ENCODE results near the gene PLPP4. TPM values are rescaled to one million over a fixed set of nuclear protein-coding genes. Genes with fewer than 3 reads are reported as not detected.

The PLPP4 gene
- polyA plus RNA-seq, 3 donors = 2.4 to 6.3 (median 5.4) TPM

GRCh38 chr10:120507651-120508050 is 50.6 kb downstream of the PLPP4 start:
- DNase-seq (ENCODE audit: extremely low read depth in 1 of 11, low read depth in 9 of 11, low spot score in 4 of 11) = no peak

DNA sequence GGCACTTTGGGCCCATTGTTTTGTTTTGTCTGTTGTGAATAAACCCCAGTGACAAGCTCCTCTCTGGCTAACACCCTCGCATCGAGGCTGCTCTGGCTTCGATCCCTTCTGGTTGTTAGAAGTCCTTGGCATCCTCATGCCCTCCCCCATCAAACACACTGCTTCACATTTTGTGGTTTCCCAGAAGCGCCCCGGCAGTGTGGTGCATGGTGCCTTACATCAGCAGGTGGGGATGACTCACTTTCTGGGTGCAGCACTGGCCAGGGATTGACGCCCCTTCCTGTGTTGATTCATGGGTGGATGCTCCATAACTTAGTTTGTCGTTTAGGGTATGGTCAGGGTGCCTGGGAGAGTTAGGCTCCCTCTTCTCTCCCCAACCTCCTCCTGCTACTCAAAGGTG is 51.4 kb downstream of the PLPP4 start:
- DNase-seq (ENCODE audit: extremely low read depth in 1 of 11, low read depth in 9 of 11, low spot score in 4 of 11) = no peak

- no peak for DNase-seq (ENCODE audit: extremely low read depth in 1 of 11, low read depth in 9 of 11, low spot score in 4 of 11)
These were observed 51.9 kb downstream of the PLPP4 start for GRCh38 chr10:120508966-120509365.

DNA sequence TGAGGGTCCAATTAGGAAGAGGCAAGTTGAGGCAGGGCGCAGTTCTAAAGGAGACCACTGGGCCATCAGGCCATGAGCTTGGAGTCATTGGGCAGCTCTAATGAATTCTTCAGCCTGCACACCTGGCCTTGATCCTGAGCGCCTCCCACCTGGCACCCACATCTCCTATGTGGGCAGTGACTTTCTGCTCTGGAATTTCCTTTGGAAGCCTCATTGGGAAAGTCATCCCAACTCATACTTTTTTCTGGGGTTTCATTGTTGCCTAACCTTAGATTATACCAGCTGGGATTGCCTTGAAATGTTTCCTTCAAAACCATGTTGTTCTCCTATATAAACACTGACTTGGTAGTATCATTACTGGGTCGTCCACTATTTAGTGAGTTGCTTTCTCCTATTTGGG is 54.1 kb downstream of the PLPP4 start:
- no peak for DNase-seq (ENCODE audit: extremely low read depth in 1 of 11, low read depth in 9 of 11, low spot score in 4 of 11)

GRCh38 chr10:120513307-120513796 is 56.3 kb downstream of the PLPP4 start:
- no peak for DNase-seq (ENCODE audit: extremely low read depth in 1 of 11, low read depth in 9 of 11, low spot score in 4 of 11)

- peak; percentile 33 to 80 (median 63) for DNase-seq (ENCODE audit: extremely low read depth in 1 of 11, low read depth in 9 of 11, low spot score in 4 of 11)
These were observed 57.1 kb downstream of the PLPP4 start for GRCh38 chr10:120514035-120514620.

DNA sequence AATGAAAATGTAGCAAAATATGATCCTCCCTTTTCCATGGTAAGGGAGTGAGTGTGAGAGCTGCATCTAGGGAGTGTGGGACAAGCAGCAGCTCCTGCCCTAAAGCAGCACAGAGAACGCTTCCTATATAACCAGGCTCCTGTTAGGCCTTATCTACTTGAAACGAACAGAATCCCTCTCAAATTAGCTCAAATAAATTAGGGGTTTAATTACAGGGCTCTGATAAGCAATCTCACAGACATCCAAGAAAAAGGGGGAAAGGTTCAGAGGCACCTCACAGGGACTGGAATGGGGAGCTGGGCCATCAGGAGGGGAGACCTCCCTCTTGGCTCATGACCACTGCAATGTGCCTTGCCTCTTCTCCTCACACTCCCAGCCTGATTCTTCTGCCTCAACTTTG is 57.9 kb downstream of the PLPP4 start:
- DNase-seq (ENCODE audit: extremely low read depth in 1 of 11, low read depth in 9 of 11, low spot score in 4 of 11) = no peak

DNA sequence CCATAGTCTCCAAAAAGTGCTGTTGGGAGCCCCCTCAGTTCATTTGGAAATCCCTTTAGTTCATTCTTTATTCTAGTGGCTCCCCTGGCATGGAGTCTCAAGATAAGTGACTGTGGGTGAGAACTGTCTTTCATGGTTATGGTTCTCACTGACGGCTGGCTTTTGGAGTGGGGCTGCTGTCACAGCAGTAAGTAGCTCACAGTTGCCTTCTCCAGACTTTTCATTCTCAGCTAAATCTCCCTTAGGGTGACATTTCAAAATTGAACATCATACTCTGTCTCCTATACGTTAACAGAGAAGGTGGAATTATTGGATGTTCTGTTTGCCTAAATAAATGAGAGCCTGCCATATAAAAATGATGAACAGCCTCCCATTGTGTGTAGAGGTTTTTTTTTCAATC is 58.7 kb downstream of the PLPP4 start:
- DNase-seq (ENCODE audit: extremely low read depth in 1 of 11, low read depth in 9 of 11, low spot score in 4 of 11) = no peak

GRCh38 chr10:120516426-120516825 is 59.4 kb downstream of the PLPP4 start:
- DNase-seq (ENCODE audit: extremely low read depth in 1 of 11, low read depth in 9 of 11, low spot score in 4 of 11) = no peak

DNA sequence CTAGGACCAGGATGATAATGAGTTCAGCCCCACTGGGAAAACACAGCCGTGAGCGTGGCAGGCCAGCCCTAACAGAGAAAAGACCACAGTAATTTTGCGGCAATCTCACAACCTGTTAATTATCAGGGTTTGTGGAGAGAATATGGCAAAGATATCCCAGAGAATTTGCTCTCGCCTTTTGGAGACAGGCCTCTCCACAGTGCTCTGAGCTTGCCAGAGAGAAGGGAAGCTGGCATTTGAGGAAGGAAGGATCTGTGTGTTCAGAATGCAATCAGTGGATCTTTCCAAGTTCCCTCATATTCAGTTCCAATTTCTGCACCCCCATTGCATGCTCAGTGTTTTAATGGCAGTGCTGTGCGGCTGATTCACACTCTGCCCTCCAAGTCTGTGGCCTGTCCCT is 60.2 kb downstream of the PLPP4 start:
- DNase-seq (ENCODE audit: extremely low read depth in 1 of 11, low read depth in 9 of 11, low spot score in 4 of 11) = no peak

- DNase-seq (ENCODE audit: extremely low read depth in 1 of 11, low read depth in 9 of 11, low spot score in 4 of 11) = no peak
These were observed 61.0 kb downstream of the PLPP4 start for GRCh38 chr10:120517881-120518484.

DNA sequence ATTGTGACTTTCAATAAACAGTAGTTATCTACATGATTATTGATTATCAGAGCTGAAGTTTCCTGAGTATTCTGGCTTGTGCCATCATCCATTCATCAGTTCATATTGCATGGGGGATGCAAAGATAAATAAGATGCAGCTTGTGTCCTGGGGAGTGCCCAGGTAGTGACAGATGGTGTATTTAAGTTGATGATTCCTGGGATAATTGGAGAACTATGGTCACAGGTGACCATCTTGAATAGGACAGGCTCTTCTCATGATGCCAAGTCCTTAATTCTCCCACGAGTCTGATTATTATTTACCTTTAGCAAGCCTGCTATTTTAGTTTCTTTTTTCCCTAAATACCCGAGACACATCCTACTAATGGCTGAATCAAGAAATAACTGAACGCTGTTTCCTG is 64.9 kb downstream of the PLPP4 start:
- DNase-seq (ENCODE audit: extremely low read depth in 1 of 11, low read depth in 9 of 11, low spot score in 4 of 11) = no peak

DNA sequence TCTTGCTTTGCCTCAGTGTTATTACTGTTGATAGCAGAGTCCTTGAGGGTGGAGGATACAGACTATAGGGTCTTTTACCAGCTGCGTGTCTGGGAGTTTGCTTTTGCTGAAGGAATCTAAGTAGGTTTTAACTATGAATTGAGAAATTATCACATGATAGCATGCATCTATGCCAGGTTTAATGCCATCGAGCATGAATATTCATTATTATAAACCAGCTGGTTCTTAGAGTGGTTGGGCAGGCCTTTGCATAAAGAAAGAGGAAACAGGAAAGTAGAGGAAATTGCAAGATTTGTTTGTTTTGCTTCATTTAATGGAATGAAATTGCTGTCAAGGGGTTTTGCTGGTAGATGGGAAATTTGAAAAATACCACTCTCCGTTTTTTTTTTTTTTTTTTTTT is 70.7 kb downstream of the PLPP4 start:
- no peak for DNase-seq (ENCODE audit: extremely low read depth in 1 of 11, low read depth in 9 of 11, low spot score in 4 of 11)

- DNase-seq (ENCODE audit: extremely low read depth in 1 of 11, low read depth in 9 of 11, low spot score in 4 of 11) = no peak
These were observed 73.7 kb downstream of the PLPP4 start for GRCh38 chr10:120530699-120531098.

DNA sequence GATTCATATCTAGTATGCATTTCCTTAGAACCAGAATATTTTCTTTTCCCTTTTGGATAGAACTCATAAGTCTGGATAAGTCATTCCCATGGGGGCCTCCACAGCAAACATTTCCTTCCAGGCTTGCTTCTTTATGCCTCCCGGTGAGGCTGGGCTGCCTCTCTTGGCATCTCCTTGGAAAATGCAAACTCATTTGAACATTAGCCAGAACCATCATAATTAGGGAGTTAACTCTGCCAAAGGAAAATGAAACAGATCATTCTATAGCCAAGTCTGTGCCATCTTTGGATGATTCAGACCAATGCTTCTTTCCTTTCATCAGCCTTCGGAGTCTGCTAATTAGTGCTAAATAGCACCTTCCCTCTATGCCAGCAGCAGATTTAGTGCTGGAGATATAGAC is 81.1 kb downstream of the PLPP4 start:
- no peak for DNase-seq (ENCODE audit: extremely low read depth in 1 of 11, low read depth in 9 of 11, low spot score in 4 of 11)

DNA sequence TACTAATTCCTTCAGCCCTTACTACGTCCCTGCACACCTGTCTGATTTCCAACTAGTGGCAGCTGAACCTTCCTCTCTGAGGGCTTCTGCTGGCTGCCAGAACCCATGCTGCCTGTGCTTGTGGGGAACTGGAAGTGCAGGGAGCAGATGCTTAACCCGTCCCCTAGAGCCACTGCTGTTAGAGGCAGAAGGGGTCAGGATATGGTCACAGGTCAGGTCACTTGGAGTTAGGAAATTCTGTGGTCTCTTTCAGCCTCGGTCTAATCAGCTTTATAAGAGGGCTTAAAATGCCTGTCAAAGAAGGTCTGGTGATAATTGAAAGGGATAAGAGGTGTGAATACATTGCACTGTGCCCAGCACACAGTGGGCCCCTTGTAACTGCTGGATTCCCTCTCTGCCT is 82.0 kb downstream of the PLPP4 start:
- DNase-seq (ENCODE audit: extremely low read depth in 1 of 11, low read depth in 9 of 11, low spot score in 4 of 11) = no peak

GRCh38 chr10:120540486-120540885 is 83.5 kb downstream of the PLPP4 start:
- DNase-seq (ENCODE audit: extremely low read depth in 1 of 11, low read depth in 9 of 11, low spot score in 4 of 11) = no peak

- no peak for DNase-seq (ENCODE audit: extremely low read depth in 1 of 11, low read depth in 9 of 11, low spot score in 4 of 11)
These were observed 85.0 kb downstream of the PLPP4 start for GRCh38 chr10:120541984-120542383.

DNA sequence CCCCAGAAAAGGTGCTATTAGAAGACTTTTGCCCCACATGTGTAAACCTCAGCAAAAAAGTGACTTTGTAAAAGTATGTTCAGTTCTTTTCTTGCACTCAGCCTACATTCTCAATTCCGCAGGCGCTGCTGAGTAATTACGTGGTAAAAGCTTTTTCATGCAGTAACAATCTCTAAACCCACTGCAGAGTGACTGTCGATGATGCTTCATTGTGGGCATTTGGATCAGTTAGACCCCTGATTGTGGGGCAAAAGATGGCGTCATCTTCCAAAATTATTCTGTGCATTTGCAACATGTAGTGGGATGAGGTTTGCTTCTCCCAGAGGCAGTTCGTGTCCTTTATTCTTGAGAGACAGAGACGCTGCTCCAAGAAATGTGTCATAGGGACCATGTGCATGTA is 85.6 kb downstream of the PLPP4 start:
- DNase-seq (ENCODE audit: extremely low read depth in 1 of 11, low read depth in 9 of 11, low spot score in 4 of 11) = no peak

- DNase-seq (ENCODE audit: extremely low read depth in 1 of 11, low read depth in 9 of 11, low spot score in 4 of 11) = no peak
These were observed 86.3 kb downstream of the PLPP4 start for GRCh38 chr10:120543291-120543690.

DNA sequence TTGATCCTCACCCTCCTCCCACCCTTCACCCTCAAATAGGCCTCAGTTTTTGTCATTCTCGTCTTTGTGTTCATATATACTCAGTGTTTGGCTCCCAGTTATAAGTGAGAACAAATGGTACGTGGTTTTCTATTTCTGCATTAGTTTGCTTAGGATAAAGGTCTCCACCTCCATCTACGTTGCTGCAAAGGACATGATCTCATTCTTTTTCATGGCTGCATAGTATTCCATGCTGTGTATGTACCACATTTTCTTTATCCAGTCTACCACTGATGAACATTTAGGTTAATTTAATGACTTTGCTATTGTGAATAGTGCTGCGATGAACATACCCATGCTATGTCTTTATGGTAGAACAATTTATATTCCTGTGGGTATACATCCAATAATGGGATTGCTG is 91.2 kb downstream of the PLPP4 start:
- no peak for DNase-seq (ENCODE audit: extremely low read depth in 1 of 11, low read depth in 9 of 11, low spot score in 4 of 11)
